Gastrocnemius medialis (tissue), 4 donors: ENCODE results near the gene ZNF32. TPM values are rescaled to one million over a fixed set of nuclear protein-coding genes. Genes with fewer than 3 reads are reported as not detected.

Experiments used
- ATAC-seq, 2 donors: fragments of 150-250 bp; one replicate each; pipeline ENCODE4 v1.9.1; 2016
- DNase-seq, 2 donors: peaks; one replicate each; pipeline ENCODE4 v3.0.0-alpha.2; 2019
- H3K27ac ChIP-seq, 4 donors: fragments of 200-600 bp; sonication (generic); 1 replicate in 1 of 4; 2 replicates in 3 of 4; pipeline ENCODE4 v1.5.1; 2016 to 2018; ENCODE audit warnings: mild to moderate bottlenecking in 2 of 4, moderate library complexity in 1 of 4
- H3K27me3 ChIP-seq, 3 donors: fragments of 200-600 bp; sonication (generic) in 2 of 3; 1 replicate in 1 of 3; 2 replicates in 2 of 3; pipeline versions ENCODE4 v1.5.1 to v1.6.0; 2016 to 2019; ENCODE audit warnings: mild to moderate bottlenecking in 1 of 3, moderate library complexity in 1 of 3
- H3K36me3 ChIP-seq, 2 donors: fragments of 200-600 bp; sonication (generic) in 1 of 2; one replicate each; pipeline ENCODE4 v1.5.1; 2017 to 2018
- H3K4me1 ChIP-seq, 2 donors: fragments of 200-600 bp; sonication (generic) in 1 of 2; one replicate each; pipeline ENCODE4 v1.5.1; 2016 to 2017; ENCODE audit warnings: mild to moderate bottlenecking in 2 of 2
- H3K4me3 ChIP-seq, 4 donors: fragments of 200-600 bp; sonication (generic) in 3 of 4; 1 replicate in 1 of 4; 2 replicates in 3 of 4; pipeline ENCODE4 v1.5.1; 2016 to 2019; ENCODE audit warnings: mild to moderate bottlenecking in 2 of 4
- H3K9me3 ChIP-seq, 3 donors: fragments of 200-600 bp; sonication (generic) in 2 of 3; 1 replicate in 1 of 3; 2 replicates in 2 of 3; pipeline ENCODE4 v1.5.1; 2016 to 2019
- POLR2A ChIP-seq, 2 donors: fragments of 450-650 bp; IDR thresholded peaks; one replicate each; pipeline ENCODE4 v1.6.1; 2017; ENCODE audit warnings: antibody characterized with exemption in 2 of 2, mild to moderate bottlenecking in 2 of 2, moderate library complexity in 2 of 2
- in situ Hi-C, 4 donors: fragments of 200-750 bp; cut with MboI; loops; one replicate each; pipeline versions ENCODE4 v1.15.0 to v1.8.0; 2017; ENCODE audit warnings: low sequenced_read_pairs in 4 of 4
- intact Hi-C: fragments of 100-400 bp; cut with DNase I; formaldehyde crosslinking; loops from one replicate; pipeline ENCODE4 v1.15.1; 2023; ENCODE audit warnings: low total_unique reads
- total RNA-seq, 4 donors: library from RNA; depleted of rRNA; stranded (reverse); fragments of >200 nt; gene quantifications; one replicate each; pipeline versions ENCODE4 v1.1.0 to v1.2.3, GENCODE V29; 2016
- TF ChIP-seq, protein P1 (sequence below), 5 experiments: fragments of 450-650 bp in 3 of 5; fragments of 200-600 bp in 2 of 5; sonication (generic) in 2 of 5; IDR thresholded peaks in 4 of 5; conservative IDR thresholded peaks in 1 of 5; 1 replicate in 4 of 5; 2 replicates in 1 of 5; pipeline ENCODE4 v1.5.1; 2016 to 2019; ENCODE audit warnings: antibody characterized with exemption in 5 of 5, mild to moderate bottlenecking in 3 of 5, moderate library complexity in 3 of 5

ZNF32 gene, protein sequence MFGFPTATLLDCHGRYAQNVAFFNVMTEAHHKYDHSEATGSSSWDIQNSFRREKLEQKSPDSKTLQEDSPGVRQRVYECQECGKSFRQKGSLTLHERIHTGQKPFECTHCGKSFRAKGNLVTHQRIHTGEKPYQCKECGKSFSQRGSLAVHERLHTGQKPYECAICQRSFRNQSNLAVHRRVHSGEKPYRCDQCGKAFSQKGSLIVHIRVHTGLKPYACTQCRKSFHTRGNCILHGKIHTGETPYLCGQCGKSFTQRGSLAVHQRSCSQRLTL
- 10 to 100 TPM; 38.1 to 65.5 (median 61.5) TPM for total RNA-seq

DNA sequence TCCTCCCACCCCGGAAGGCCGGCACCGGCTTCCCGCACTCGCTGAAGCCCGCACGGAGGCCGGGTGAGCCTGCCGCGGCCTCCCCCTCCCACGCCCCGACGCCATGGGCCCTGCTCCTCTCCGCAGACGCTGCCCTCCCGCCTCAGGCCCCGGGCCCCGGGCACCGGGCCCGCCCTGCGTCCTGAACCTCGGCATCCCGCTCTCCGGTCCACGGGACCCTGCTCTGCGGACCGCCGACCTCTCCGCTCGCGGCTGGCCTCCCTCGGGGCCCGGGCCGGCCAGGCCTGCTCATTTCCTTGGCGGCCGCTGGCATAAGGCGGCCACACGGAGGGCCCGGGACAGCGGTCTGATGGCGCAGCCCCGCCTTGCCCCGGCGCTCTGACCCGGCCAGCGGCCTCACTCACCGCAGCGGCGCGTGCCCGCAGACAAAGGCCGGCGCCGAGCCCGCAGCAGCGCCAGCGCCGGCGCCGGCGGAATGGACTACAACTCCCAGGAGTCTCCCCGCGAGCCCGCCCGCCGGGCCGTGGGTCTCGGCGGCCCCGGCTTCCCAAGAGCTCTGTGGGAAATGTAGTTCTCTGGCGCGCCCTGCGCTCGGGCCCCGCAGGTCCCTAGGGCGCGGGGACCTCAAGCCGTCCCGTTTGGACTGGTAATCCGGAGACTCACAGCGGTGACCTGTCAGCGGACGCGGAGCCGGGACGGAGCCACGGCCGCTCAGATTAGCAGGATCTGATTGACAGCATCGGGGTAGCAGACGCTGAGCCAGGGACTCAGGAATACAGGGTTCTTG lies at the start of gene ZNF32:
TSS of gene ZNF32 (minus strand) at position 484 of the 787 bp plus-strand sequence. CDS start 2,748 bp downstream, outside the sequence.
- peak; percentile 71 to 77 for DNase-seq
- in situ Hi-C loops (no loop called here), intact Hi-C loops (loop anchor here (1.0 to 2.0 kb wide), 2 partner anchors 42 to 74 kb away; partner anchors contain the start of genes ZNF239 and ZNF485)
- Histone ChIP-seq H3K27me3 (peaks cover 0 to 2% (median 0%) of the 10 kb centered on the region in 3 donors), H3K9me3 (peaks cover 0 to 24% (median 21%) of the 10 kb centered on the region in 3 donors), H3K4me1 (peaks cover 10 to 15% of the 10 kb centered on the region in 2 donors), H3K27ac (peak within 1 kb of the TSS; percentile 84 to 94 (median 94)), H3K36me3 (peaks cover 5 to 31% of the 10 kb centered on the region in 2 donors), H3K4me3 (peak within 1 kb of the TSS; percentile 69 to 99 (median 86))
- peak; percentile 94 to 95 for ATAC-seq
- peak; percentile 56 to 61 for TF ChIP-seq POLR2A (IDR thresholded peaks at IDR 0.05)
- TF ChIP-seq, protein P1, sequence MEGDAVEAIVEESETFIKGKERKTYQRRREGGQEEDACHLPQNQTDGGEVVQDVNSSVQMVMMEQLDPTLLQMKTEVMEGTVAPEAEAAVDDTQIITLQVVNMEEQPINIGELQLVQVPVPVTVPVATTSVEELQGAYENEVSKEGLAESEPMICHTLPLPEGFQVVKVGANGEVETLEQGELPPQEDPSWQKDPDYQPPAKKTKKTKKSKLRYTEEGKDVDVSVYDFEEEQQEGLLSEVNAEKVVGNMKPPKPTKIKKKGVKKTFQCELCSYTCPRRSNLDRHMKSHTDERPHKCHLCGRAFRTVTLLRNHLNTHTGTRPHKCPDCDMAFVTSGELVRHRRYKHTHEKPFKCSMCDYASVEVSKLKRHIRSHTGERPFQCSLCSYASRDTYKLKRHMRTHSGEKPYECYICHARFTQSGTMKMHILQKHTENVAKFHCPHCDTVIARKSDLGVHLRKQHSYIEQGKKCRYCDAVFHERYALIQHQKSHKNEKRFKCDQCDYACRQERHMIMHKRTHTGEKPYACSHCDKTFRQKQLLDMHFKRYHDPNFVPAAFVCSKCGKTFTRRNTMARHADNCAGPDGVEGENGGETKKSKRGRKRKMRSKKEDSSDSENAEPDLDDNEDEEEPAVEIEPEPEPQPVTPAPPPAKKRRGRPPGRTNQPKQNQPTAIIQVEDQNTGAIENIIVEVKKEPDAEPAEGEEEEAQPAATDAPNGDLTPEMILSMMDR (IDR thresholded peaks at IDR 0.05 in 4 of 5, conservative IDR thresholded peaks at IDR 0.05 in 1 of 5) = peak in 1 of 5 experiments; percentile 9

DNA sequence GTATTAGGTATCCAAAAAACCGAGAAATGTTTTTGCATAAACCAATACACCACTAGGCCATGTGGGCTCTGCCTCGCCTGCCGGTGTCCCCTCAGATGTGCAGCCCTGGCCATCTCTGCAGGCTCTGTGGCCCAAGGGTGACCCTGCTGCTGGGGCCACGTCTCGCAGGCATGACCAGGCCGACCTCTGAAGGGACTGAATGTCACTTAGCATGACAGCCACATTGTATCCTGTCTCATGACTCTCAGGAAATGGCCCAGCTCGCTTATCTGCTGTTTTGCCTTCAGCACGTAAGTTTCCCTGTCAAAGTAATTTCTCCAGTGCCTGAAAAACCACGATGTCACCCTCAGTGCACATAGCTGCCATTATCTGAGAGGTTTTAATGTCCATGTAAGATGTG lies 49.5 kb upstream of the ZNF32 start:
- no peak overlapping the region for H3K27ac ChIP-seq
- no peaks in the 10 kb centered on the region for H3K27me3 ChIP-seq
- H3K4me1 ChIP-seq = no peaks in the 10 kb centered on the region
- ATAC-seq (no peak), DNase-seq (no peak)
- intact Hi-C loops = loop anchor here (10.0 kb wide), 1 partner anchor 87 kb away; no protein-coding TSS in a partner anchor
- H3K9me3 ChIP-seq = no peaks in the 10 kb centered on the region
- no peaks in the 10 kb centered on the region for H3K36me3 ChIP-seq
- no peak overlapping the region for H3K4me3 ChIP-seq
- in situ Hi-C loops = loop anchor here in 2 of 4 donors (25.0 kb wide), 2 partner anchors 339 to 364 kb away; no protein-coding TSS in a partner anchor
- TF ChIP-seq, protein P1 (IDR thresholded peaks at IDR 0.05 in 4 of 5, conservative IDR thresholded peaks at IDR 0.05 in 1 of 5) = no peak
- TF ChIP-seq POLR2A (IDR thresholded peaks at IDR 0.05) = no peak

DNA sequence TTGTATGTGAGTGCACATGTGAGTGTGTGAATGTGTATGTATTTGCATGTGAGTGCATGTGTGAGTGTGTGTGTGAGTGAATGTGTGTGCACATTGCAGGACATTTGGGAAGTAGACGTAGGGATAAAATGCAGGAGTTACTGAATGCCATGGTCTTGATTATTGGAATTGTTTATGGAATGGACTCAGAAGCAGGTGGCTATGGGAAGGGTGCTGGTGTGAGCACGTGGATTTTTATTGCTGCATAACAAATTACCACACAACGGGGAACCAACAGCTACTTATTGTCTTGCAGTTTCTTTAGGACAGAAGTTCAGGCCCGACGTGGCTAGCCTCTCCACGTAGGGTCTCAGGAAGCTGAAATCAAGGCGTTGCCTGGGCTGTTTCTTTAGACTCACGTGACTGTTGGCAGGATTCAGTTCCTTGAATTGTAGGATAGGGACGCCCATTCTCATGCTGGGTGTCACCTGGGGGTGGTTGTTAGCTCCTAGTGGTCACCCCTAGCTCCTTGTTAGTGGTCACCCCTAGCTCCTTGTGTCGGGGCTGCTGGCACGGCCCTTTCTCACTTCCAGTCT lies 48.3 kb upstream of the ZNF32 start:
- DNase-seq (no peak), ATAC-seq (peak; percentile 49 to 73)
- Histone ChIP-seq H3K27me3 (no peaks in the 10 kb centered on the region), H3K36me3 (no peaks in the 10 kb centered on the region), H3K27ac (peak overlapping the region in 3 of 4 donors; percentile 34 to 49 (median 35)), H3K9me3 (no peaks in the 10 kb centered on the region), H3K4me3 (no peak overlapping the region), H3K4me1 (no peaks in the 10 kb centered on the region)
- in situ Hi-C loops (loop anchor here in 2 of 4 donors (25.0 kb wide), 2 partner anchors 340 to 365 kb away; no protein-coding TSS in a partner anchor), intact Hi-C loops (loop anchor here (10.0 kb wide), 1 partner anchor 88 kb away; no protein-coding TSS in a partner anchor)
- TF ChIP-seq POLR2A (IDR thresholded peaks at IDR 0.05) = no peak
- TF ChIP-seq, protein P1 (IDR thresholded peaks at IDR 0.05 in 4 of 5, conservative IDR thresholded peaks at IDR 0.05 in 1 of 5) = no peak

DNA sequence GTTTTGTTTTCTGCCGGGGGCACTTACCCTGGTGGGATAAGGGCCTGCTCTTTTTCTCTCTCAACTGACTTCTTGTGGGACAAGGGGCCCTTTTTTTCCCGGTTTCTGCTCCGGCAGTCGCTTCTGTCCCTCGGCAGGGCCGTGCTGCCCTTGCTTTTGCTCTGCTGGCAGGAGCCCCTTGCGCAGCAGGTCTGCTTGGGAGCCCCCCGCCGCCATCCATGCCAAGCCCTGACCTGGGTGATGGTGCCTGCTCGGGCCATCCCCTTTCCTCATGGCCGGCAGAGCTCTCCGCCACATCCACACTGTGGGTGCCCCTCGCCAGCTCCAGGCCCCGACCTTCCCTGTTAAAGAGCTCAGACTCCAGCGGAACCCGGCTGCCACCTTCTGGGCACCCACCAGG lies 47.0 kb upstream of the ZNF32 start:
- DNase-seq = no peak
- ATAC-seq = no peak
- Histone ChIP-seq H3K9me3 (no peaks in the 10 kb centered on the region), H3K4me3 (no peak overlapping the region), H3K4me1 (no peaks in the 10 kb centered on the region), H3K27ac (no peak overlapping the region), H3K27me3 (no peaks in the 10 kb centered on the region), H3K36me3 (no peaks in the 10 kb centered on the region)
- in situ Hi-C loops = loop anchor here in 2 of 4 donors (25.0 kb wide), 2 partner anchors 342 to 367 kb away; no protein-coding TSS in a partner anchor
- TF ChIP-seq, protein P1 (IDR thresholded peaks at IDR 0.05 in 4 of 5, conservative IDR thresholded peaks at IDR 0.05 in 1 of 5) = no peak
- TF ChIP-seq POLR2A (IDR thresholded peaks at IDR 0.05) = no peak
- intact Hi-C loops = loop anchor here (10.0 kb wide), 1 partner anchor 89 kb away; no protein-coding TSS in a partner anchor
